ENCODE data around the gene CDKN2AIP.
"Not testable (repeated sequence)": the region's sequence is repeated elsewhere in the genome, so short reads cannot be mapped to it uniquely, and the experiment has no call there.

- not testable (repeated sequence) for TF ChIP-seq POLR2A (IDR thresholded peaks at IDR 0.05; ENCODE audit: low read length); GATA1 (IDR thresholded peaks at IDR 0.05; ENCODE audit: low read depth, low read length)
Observed at GRCh38 chr4:183463903-183464619, 19.6 kb downstream of the CDKN2AIP start.
